Ascending aorta (tissue), 2 donors: ENCODE measurements around the gene VPS41. TPM values are rescaled to one million over a fixed set of nuclear protein-coding genes. Genes with fewer than 3 reads are reported as not detected.

Experiments used
- DNase-seq, 2 donors: peaks; one replicate each; pipeline ENCODE4 v3.0.0-alpha.2; 2019; ENCODE audit warnings: low spot score in 2 of 2
- H3K27ac ChIP-seq, 2 donors: fragments of 200-600 bp; sonication (generic); one replicate each; pipeline ENCODE4 v1.5.1; 2016 to 2017; ENCODE audit warnings: mild to moderate bottlenecking in 1 of 2
- H3K27me3 ChIP-seq: fragments of 200-600 bp; sonication (generic); one replicate; pipeline ENCODE4 v1.5.1; 2017
- H3K36me3 ChIP-seq, 2 donors: fragments of 200-600 bp; sonication (generic); one replicate each; pipeline ENCODE4 v1.5.1; 2016
- H3K4me1 ChIP-seq, 2 donors: fragments of 200-600 bp; sonication (generic); one replicate each; pipeline ENCODE4 v1.5.1; 2016 to 2017; ENCODE audit warnings: mild to moderate bottlenecking in 1 of 2
- H3K4me3 ChIP-seq, 2 donors: fragments of 200-600 bp; sonication (generic); one replicate each; pipeline ENCODE4 v1.5.1; 2016 to 2017; ENCODE audit warnings: mild to moderate bottlenecking in 1 of 2
- H3K9me3 ChIP-seq, 2 donors: fragments of 200-600 bp; sonication (generic); one replicate each; pipeline ENCODE4 v1.5.1; 2016
- CTCF ChIP-seq, 3 experiments: fragments of 200-600 bp in 2 of 3; fragments of 450-650 bp in 1 of 3; sonication (generic) in 2 of 3; IDR thresholded peaks; one replicate each; pipeline ENCODE4 v1.5.1; 2016 to 2019; ENCODE audit warnings: antibody characterized with exemption in 3 of 3, mild to moderate bottlenecking in 1 of 3, moderate library complexity in 1 of 3
- intact Hi-C: fragments of 100-400 bp; cut with DNase I; formaldehyde crosslinking; loops from one replicate; pipeline ENCODE4 v1.15.1; 2023
- total RNA-seq: library from RNA; depleted of rRNA; stranded (reverse); fragments of >200 nt; gene quantifications from one replicate; pipeline ENCODE4 v1.1.0, GENCODE V29; 2016

The VPS41 gene
- total RNA-seq, 1 donor from 2014 or later: 13.4 TPM

DNA sequence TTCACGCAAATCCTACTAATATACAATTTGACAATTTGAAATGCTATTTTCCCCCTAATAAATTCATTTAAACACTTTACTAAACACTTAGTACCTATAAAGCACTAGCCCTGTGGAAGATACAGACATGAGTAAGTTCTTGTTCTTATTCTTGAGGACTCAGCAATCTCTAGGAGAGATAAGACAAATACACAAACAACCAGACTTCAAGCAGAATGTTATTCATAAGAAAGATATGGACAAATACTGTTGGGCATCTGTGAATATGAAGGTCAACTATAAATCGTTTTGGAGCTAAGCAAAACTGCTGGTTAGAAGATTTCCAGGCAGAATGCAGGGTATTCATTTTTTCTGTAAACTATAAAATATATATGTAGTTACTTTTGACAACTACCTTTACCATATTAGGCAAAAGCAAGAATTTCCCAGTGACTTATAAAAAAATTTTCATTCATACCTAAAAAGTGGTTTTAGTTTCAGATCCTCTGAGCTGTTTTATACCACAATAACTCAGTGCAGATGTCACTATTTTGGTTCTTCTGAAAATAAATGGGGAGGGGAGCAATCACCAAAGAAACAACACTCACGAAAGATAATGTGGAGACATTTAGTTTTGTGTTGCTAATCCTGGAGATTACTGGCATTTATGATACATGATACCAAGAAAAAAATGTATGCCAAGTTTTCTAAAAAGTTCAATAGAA lies 3.8 kb downstream of the VPS41 start:
- intact Hi-C loops: no loop called here
- no peak for DNase-seq
- Histone ChIP-seq H3K9me3 (no peaks in the 10 kb centered on the region), H3K36me3 (no peaks in the 10 kb centered on the region), H3K4me1 (peaks cover 0 to 3% of the 10 kb centered on the region in 2 donors), H3K27me3 (no peaks in the 10 kb centered on the region), H3K4me3 (no peak overlapping the region), H3K27ac (no peak overlapping the region)
- no peak for TF ChIP-seq CTCF (IDR thresholded peaks at IDR 0.05)

GRCh38 chr7:38903057-38903456 lies 5.9 kb downstream of the VPS41 start:
- no peak for TF ChIP-seq CTCF (IDR thresholded peaks at IDR 0.05)
- Histone ChIP-seq H3K4me1 (peaks cover 0 to 3% of the 10 kb centered on the region in 2 donors), H3K36me3 (no peaks in the 10 kb centered on the region), H3K9me3 (no peaks in the 10 kb centered on the region), H3K4me3 (no peak overlapping the region), H3K27me3 (no peaks in the 10 kb centered on the region), H3K27ac (no peak overlapping the region)
- DNase-seq: no peak
- intact Hi-C loops: no loop called here

GRCh38 chr7:38902449-38902848 lies 6.5 kb downstream of the VPS41 start:
- no peak for DNase-seq
- intact Hi-C loops: no loop called here
- Histone ChIP-seq H3K36me3 (peaks cover 0 to 3% of the 10 kb centered on the region in 2 donors), H3K4me1 (peaks cover 0 to under 1% of the 10 kb centered on the region in 2 donors), H3K27ac (no peak overlapping the region), H3K27me3 (no peaks in the 10 kb centered on the region), H3K4me3 (no peak overlapping the region), H3K9me3 (no peaks in the 10 kb centered on the region)
- no peak for TF ChIP-seq CTCF (IDR thresholded peaks at IDR 0.05)

- intact Hi-C loops: no loop called here
- TF ChIP-seq CTCF (IDR thresholded peaks at IDR 0.05): no peak
- no peak overlapping the region for H3K4me3 ChIP-seq
Measured at GRCh38 chr7:38893061-38893460, 15.9 kb downstream of the VPS41 start.

GRCh38 chr7:38890597-38890996 lies 18.4 kb downstream of the VPS41 start:
- Histone ChIP-seq H3K4me3 (no peak overlapping the region), H3K27me3 (no peaks in the 10 kb centered on the region), H3K4me1 (no peaks in the 10 kb centered on the region), H3K9me3 (no peaks in the 10 kb centered on the region), H3K27ac (no peak overlapping the region), H3K36me3 (peaks cover 0 to 13% of the 10 kb centered on the region in 2 donors)
- DNase-seq: no peak
- intact Hi-C loops: no loop called here
- TF ChIP-seq CTCF (IDR thresholded peaks at IDR 0.05): no peak

More at GRCh38 chr7:38893061-38893460, 15.9 kb downstream of the VPS41 start:
- Histone ChIP-seq H3K4me1 (no peaks in the 10 kb centered on the region), H3K27me3 (no peaks in the 10 kb centered on the region), H3K27ac (no peak overlapping the region), H3K9me3 (no peaks in the 10 kb centered on the region), H3K36me3 (peaks cover 0 to 28% of the 10 kb centered on the region in 2 donors)
- DNase-seq: no peak
